HEK293T (cell line): ENCODE results near the gene HOXB13.

Source experiments
- BHLHE40 ChIP-seq: fragments of 450-650 bp; IDR thresholded peaks from 2 replicates; pipeline ENCODE4 v1.6.1; 2016; ENCODE audit warnings: mild to moderate bottlenecking, moderate library complexity, borderline replicate concordance
- CTBP1 ChIP-seq: fragments of 450-650 bp; IDR thresholded peaks from 2 replicates; pipeline ENCODE4 v1.6.1; 2016; ENCODE audit warnings: borderline replicate concordance
- ELF4 ChIP-seq: fragments of 450-650 bp; IDR thresholded peaks from 2 replicates; pipeline ENCODE4 v1.6.1; 2017; ENCODE audit warnings: antibody characterized with exemption
- FOXK2 ChIP-seq: fragments of 450-650 bp; IDR thresholded peaks from 2 replicates; pipeline ENCODE4 v1.6.1; 2016; ENCODE audit warnings: mild to moderate bottlenecking
- HDGF ChIP-seq: fragments of 450-650 bp; IDR thresholded peaks from 2 replicates; pipeline ENCODE4 v1.6.1; 2017; ENCODE audit warnings: antibody characterized with exemption, borderline replicate concordance
- SP1 ChIP-seq: fragments of 450-650 bp; IDR thresholded peaks from 2 replicates; pipeline ENCODE4 v1.6.1; 2017

DNA sequence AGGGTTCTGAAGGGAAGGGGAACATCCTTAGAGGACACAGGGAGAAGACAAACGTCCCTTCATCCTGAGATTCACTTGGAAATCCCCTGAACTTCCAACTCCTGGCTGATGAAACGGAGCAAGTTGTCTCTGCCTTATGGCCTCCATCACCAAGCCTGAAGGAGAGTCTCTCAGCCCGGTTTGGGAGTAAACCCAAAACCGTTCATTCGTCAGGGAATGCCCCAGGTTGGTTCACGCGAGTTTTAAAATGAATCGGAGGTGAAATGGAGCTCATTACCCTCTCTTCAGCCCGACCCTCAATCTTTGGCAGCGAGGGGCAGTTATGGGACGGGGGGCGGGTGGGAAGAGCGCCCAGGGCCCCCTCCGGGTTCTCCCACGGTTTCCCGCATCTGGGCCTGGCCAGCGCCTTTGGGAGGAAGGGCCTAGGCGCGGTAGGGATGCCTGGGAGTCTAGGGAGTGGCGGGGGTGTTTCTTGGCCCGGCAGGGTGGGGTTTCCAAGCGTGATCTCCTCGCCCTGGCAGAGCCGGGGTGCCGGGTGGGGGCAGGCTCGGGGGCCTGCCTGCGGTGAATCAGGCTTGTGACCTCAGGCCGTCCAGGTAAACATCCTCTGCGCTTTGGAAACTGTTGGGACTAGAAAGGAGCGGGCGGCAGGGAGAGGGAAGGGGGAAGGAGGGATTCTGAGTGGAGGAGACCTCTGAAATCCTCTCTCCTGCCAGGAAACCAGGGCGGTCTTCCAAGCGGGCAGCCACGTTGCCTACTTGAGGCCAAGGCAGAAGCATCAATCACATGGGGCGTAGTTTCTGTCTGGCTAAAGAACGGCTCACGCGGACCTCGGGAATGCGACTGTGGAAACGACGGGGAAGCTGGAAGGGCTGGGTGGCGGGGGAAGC, 24.1 kb upstream of the HOXB13 start:
- TF ChIP-seq SP1: no peak
- TF ChIP-seq CTBP1: no peak
- TF ChIP-seq BHLHE40: no peak
- TF ChIP-seq HDGF: no peak
- TF ChIP-seq ELF4: no peak
- no peak for TF ChIP-seq FOXK2
